Uterus (tissue), 4 donors: ENCODE results near the gene PLIN1. TPM values are rescaled to one million over a fixed set of nuclear protein-coding genes. Genes with fewer than 3 reads are reported as not detected.

Experiments
- DNase-seq, 2 donors: peaks; one replicate each; pipeline ENCODE4 v3.0.0-alpha.2; 2019 to 2020
- H3K27ac ChIP-seq, 2 donors: fragments of 200-600 bp; sonication (generic); 1 replicate in 1 of 2; 2 replicates in 1 of 2; pipeline ENCODE4 v1.5.1; 2016 to 2018
- H3K27me3 ChIP-seq, 2 donors: fragments of 200-600 bp; sonication (generic); one replicate each; pipeline ENCODE4 v1.5.1; 2018 to 2019; ENCODE audit warnings: control low read depth in 1 of 2
- H3K36me3 ChIP-seq, 2 donors: fragments of 200-600 bp; sonication (generic); one replicate each; pipeline ENCODE4 v1.5.1; 2019; ENCODE audit warnings: control low read depth in 1 of 2
- H3K4me1 ChIP-seq, 2 donors: fragments of 200-600 bp; sonication (generic); one replicate each; pipeline ENCODE4 v1.5.1; 2018 to 2019; ENCODE audit warnings: control low read depth in 1 of 2
- H3K4me3 ChIP-seq, 2 donors: fragments of 200-600 bp; sonication (generic); 1 replicate in 1 of 2; 2 replicates in 1 of 2; pipeline ENCODE4 v1.5.1; 2018 to 2019; ENCODE audit warnings: mild to moderate bottlenecking in 1 of 2
- H3K9me3 ChIP-seq, 2 donors: fragments of 200-600 bp; sonication (generic); one replicate each; pipeline ENCODE4 v1.5.1; 2019; ENCODE audit warnings: control low read depth in 1 of 2
- POLR2A ChIP-seq, 2 donors: fragments of 450-650 bp; IDR thresholded peaks; one replicate each; pipeline ENCODE4 v1.6.1; 2016; ENCODE audit warnings: antibody characterized with exemption in 2 of 2, mild to moderate bottlenecking in 1 of 2, moderate library complexity in 1 of 2
- intact Hi-C: fragments of 100-400 bp; cut with DNase I; formaldehyde crosslinking; loops from one replicate; pipeline ENCODE4 v1.15.1; 2023; ENCODE audit warnings: low total_unique reads
- total RNA-seq, 4 donors: library from RNA; depleted of rRNA in 3 of 4; stranded (reverse); fragments of >200 nt in 3 of 4; gene quantifications; one replicate each; pipeline versions ENCODE4 v1.1.0 to v1.2.4, GENCODE V29; 2014 to 2023
- TF ChIP-seq, protein P1 (sequence below), 4 experiments: fragments of 200-600 bp in 2 of 4; fragments of 450-650 bp in 2 of 4; sonication (generic) in 2 of 4; IDR thresholded peaks; one replicate each; pipeline ENCODE4 v1.5.1; 2016 to 2019; ENCODE audit warnings: antibody characterized with exemption in 4 of 4, mild to moderate bottlenecking in 2 of 4, moderate library complexity in 1 of 4
- donor health status: DM: yes; HTN: yes; CAD: no.

Gene PLIN1
- total RNA-seq, 4 donors from 2014 or later: 0.26 to 1.3 (median 0.48) TPM; not detected in 1

DNA sequence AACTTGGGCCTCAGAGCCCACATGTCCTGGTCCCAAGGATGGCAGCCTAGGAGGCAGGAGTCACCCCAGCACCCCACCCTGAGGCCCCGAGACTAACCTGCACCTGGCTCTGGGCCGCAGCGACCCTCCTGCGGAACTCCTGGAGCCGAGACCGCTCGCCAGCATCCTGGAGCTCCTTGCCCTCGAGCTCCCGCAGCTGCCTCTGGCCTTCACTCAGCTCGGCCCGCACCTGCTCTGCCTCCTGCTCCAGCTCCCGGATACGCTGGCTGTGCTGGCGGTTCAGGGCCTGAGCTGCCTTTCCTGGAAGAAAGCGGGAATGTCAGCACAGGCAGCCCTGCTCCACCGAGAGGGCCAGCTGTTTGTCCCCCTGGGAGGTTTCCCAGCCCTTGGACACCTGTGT, 37.1 kb downstream of the PLIN1 start:
- Histone ChIP-seq H3K4me1 (no peaks in the 10 kb centered on the region), H3K4me3 (no peak overlapping the region), H3K27ac (no peak overlapping the region), H3K36me3 (no peaks in the 10 kb centered on the region), H3K27me3 (no peaks in the 10 kb centered on the region), H3K9me3 (no peaks in the 10 kb centered on the region)
- no peak for TF ChIP-seq POLR2A (IDR thresholded peaks at IDR 0.05)
- TF ChIP-seq, protein P1, sequence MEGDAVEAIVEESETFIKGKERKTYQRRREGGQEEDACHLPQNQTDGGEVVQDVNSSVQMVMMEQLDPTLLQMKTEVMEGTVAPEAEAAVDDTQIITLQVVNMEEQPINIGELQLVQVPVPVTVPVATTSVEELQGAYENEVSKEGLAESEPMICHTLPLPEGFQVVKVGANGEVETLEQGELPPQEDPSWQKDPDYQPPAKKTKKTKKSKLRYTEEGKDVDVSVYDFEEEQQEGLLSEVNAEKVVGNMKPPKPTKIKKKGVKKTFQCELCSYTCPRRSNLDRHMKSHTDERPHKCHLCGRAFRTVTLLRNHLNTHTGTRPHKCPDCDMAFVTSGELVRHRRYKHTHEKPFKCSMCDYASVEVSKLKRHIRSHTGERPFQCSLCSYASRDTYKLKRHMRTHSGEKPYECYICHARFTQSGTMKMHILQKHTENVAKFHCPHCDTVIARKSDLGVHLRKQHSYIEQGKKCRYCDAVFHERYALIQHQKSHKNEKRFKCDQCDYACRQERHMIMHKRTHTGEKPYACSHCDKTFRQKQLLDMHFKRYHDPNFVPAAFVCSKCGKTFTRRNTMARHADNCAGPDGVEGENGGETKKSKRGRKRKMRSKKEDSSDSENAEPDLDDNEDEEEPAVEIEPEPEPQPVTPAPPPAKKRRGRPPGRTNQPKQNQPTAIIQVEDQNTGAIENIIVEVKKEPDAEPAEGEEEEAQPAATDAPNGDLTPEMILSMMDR (IDR thresholded peaks at IDR 0.05): no peak
- no peak for DNase-seq
- intact Hi-C loops: no loop called here

DNA sequence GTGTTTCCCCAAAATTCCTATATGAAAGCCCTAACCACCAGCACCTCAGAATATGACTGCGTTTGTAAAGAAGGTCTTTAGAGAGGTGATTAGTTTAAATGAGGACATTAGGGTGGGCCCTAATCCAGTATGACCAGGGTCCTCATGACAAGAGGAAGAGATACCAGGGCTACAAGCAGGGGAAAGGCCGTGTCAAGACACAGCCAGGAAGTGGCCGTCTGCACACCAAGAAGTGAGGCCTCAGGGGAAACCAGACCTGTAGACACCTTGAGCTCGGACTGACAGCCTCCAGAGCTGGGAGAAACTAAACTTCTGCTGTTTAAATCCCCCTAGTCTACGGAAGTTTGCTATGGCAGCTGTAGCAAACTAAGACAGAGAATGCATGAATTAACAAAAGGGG, 38.1 kb downstream of the PLIN1 start:
- DNase-seq: no peak
- no peak for TF ChIP-seq POLR2A (IDR thresholded peaks at IDR 0.05)
- TF ChIP-seq, protein P1 (IDR thresholded peaks at IDR 0.05): no peak
- no peaks in the 10 kb centered on the region for H3K4me1 ChIP-seq
- H3K36me3 ChIP-seq: no peaks in the 10 kb centered on the region
- intact Hi-C loops: no loop called here
- no peak overlapping the region for H3K4me3 ChIP-seq
- H3K27me3 ChIP-seq: no peaks in the 10 kb centered on the region
- no peaks in the 10 kb centered on the region for H3K9me3 ChIP-seq
- H3K27ac ChIP-seq: no peak overlapping the region

DNA sequence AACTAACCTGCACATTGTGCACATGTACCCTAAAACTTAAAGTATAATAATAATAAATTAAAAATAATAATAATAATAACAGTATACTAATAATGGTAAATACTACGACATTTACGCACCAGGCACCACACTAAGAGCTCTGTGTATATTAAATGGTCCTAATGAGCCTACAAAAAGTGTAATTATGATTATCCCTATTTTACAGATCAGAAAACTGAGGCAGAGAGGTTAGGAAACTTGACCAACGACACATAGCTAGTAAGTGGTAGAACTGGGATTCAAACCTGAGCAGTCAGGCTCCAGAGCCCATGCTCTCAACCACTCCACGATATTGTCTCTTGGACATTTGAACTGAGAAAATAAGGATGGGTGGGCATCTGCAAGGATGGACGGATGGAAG, 38.9 kb downstream of the PLIN1 start:
- Histone ChIP-seq H3K4me3 (no peak overlapping the region), H3K9me3 (no peaks in the 10 kb centered on the region), H3K36me3 (no peaks in the 10 kb centered on the region), H3K27me3 (no peaks in the 10 kb centered on the region), H3K4me1 (no peaks in the 10 kb centered on the region), H3K27ac (no peak overlapping the region)
- TF ChIP-seq, protein P1 (IDR thresholded peaks at IDR 0.05): no peak
- no peak for TF ChIP-seq POLR2A (IDR thresholded peaks at IDR 0.05)
- intact Hi-C loops: no loop called here
- DNase-seq: no peak

DNA sequence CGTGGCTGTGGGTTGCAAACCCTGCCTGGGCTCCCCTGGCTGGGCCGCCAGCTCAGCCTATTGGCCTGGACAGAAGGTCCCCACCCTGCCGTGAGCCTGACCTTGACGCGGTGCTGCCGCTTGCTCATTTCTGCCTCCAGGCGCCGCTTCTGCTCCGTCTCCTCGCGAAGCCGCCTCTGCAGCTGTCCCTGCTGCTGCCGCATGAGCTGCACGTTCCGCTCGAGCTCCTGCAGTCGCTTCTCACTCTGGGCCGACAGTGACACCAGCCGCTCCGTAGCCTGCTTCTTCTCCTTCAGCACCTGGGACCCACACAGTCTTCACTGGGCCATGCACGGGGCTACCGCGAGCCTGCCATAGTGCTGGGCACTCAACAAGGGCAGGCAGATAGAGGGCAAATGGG, 45.6 kb downstream of the PLIN1 start:
- H3K4me3 ChIP-seq: no peak overlapping the region
- no peaks in the 10 kb centered on the region for H3K27me3 ChIP-seq
- no peaks in the 10 kb centered on the region for H3K9me3 ChIP-seq
- no peak overlapping the region for H3K27ac ChIP-seq
- intact Hi-C loops: no loop called here
- H3K4me1 ChIP-seq: no peaks in the 10 kb centered on the region
- no peak for TF ChIP-seq POLR2A (IDR thresholded peaks at IDR 0.05)
- TF ChIP-seq, protein P1 (IDR thresholded peaks at IDR 0.05): no peak
- H3K36me3 ChIP-seq: no peaks in the 10 kb centered on the region
- no peak for DNase-seq

DNA sequence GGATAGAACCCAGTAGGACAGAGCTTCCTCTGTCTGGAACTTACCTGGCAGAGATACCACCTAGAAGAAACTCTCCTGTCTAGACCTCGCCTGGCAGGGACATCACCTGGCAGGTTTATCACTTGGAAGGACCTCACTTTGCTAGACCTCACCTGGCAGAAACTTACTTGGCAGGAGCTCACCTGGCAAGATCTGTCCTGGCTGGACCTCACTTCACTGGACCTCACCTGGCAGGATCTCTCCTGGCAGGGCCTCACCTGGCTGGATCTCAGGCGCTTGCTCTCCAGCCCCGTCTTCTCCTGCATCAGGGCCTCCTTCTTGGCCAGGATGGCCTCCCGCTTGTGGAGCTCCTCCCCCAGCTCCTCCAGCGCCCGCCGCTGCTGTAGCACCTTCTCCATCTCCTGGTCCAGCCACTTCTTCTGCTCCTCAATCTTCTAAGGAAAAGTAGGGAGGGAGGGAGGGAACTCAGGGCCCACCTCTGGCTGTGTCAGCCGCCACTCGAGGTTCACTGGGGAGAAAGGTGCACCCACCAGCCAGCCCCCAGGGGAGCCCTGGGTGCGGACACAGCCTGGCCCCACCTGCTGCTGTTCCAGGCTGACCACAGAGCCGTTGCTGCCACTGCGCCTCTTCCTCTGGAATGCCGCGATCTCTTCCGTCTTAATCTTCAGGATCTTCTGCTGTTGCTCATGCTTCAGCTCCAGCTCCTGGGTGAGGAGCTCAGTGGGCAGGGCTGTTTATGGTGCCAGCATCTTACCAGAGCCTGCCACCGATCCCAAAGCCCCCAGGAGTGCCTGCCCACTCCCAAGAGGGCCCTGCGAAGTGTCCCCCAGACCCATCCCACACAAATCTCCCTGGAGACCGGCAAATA, 46.4 kb downstream of the PLIN1 start:
- Histone ChIP-seq H3K4me3 (no peak overlapping the region), H3K9me3 (no peaks in the 10 kb centered on the region), H3K36me3 (no peaks in the 10 kb centered on the region), H3K27me3 (no peaks in the 10 kb centered on the region), H3K4me1 (no peaks in the 10 kb centered on the region), H3K27ac (no peak overlapping the region)
- TF ChIP-seq, protein P1 (IDR thresholded peaks at IDR 0.05): no peak
- TF ChIP-seq POLR2A (IDR thresholded peaks at IDR 0.05): no peak
- no peak for DNase-seq
- intact Hi-C loops: no loop called here
